Measurements from ENCODE around the gene SON.
"Not testable (repeated sequence)": the region's sequence is repeated elsewhere in the genome, so short reads cannot be mapped to it uniquely, and the experiment has no call there.

The SON gene

DNA sequence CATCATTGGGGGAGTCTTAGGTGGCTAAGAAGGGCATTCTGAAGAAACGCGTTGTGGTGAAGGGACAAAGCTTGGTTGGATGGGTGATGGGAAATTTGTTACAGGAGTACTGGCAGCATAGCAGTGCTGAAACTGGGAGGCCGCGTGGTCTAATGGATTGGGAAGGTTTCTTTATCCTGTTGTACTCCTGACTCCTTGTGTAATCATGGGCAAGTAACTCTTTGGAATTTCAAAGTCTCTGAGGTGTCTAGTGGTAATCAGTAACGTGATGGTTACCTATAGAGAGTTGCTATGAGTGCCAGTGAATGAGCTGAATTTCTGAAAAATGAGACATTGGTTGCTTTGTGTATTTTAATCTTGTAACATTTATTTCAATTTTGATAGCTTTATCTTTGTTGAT, 27.2 kb downstream of the SON start:
- no peak for DNase-seq (ENCODE audit: low spot score)

DNA sequence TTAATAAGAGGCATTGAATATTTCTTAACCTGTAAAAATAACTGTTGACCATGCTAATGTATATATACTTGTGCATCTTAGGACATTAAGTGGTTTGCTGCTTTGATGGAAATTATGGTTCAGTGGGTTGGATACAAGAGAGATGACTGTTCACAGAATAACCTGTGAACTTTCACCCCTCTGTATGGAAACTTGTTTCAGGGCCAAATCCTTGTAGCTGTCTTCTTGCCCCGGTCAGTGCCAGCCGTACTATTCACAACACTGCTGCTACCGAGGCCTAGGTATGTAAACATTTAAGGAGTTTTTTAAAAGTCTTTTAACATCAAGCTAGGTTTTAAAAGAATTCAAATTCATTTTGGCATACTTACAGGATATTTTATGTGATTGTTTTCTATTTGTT, 29.5 kb downstream of the SON start:
- no peak for DNase-seq (ENCODE audit: low spot score)

DNA sequence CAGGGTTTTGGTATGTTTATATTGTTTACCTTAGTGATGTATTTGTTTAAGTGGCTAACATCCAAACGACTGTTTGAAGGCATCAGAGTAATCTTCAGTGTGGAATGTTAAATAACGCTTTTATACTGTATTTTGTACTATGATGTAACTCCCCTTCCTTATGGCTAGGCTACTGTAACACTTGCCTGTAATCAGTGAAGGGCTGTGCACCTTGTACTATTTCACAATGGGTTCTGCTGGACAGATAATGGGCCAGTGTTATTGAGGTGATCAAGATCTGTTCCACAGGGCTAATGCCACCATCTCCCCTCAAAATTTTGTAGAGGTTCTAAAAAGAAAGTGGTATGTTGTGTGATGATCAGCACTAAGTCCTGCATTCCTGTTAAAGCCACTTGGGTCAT, 33.9 kb downstream of the SON start:
- not testable (repeated sequence) for DNase-seq (ENCODE audit: low spot score)

DNA sequence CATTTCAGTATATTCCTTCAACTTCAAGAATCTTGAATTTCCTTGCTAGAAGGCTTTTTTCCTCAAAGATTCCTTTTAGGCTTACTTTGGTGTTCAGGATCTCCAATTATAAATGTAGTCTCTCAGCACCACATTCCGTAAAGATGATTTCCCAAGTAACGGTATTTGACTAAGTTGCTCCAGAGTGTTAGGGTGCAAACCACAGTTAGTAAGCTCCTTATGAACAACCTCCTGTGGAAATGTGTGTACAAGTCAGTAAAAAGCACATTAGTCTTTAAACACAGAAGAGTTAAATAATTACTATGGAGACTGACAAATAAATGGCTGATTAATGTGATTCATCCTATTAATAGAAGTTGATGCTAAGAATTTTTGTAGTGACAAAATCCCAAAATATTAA, 35.4 kb downstream of the SON start:
- no peak for DNase-seq (ENCODE audit: low spot score)

DNA sequence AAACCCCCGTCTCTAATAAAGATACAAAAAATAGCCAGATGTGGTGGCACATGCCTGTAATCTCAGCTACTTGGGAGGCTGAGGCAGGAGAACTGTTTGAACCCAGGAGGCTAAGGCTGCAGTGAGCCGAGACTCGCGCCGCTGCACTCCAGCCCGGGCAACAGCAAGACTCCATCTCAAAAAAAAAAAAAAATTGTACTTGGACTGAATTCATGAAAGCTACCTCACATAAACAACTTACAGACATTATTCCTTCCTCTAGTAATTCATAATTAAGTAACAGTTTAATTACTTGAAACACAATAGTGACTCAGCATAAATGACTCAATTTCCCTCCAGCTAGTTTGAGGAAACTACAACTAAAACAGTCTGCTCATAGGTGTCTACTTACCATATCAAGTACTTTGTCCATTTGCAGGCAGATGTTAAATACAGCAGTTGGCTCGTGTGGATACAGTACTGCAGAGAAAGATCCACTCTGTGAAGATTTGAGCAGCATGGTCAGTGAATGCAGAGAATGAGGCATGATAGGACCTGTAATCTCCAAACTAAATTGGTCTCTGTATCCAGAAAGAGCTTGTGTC, 36.2 kb downstream of the SON start:
- DNase-seq (ENCODE audit: low spot score) = no peak

DNA sequence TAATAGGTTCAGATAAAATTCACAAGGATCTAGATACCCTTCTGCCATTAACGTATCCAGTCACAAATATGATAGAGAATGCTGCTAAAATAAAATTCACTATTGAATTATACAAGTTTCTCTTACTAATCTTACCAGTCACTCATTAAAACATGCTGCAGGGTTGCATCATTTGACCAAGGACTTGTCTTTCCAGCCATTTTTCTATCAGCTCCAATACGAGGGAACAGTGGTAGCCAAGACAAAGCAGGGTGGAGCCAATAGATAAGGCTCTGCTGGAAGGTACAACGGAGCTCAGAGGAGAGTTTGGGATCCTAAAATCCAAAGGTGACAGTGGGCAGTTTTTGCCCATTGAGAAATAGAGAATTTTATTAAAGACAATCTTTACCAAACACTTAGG, 41.6 kb downstream of the SON start:
- no peak for DNase-seq (ENCODE audit: low spot score)

DNA sequence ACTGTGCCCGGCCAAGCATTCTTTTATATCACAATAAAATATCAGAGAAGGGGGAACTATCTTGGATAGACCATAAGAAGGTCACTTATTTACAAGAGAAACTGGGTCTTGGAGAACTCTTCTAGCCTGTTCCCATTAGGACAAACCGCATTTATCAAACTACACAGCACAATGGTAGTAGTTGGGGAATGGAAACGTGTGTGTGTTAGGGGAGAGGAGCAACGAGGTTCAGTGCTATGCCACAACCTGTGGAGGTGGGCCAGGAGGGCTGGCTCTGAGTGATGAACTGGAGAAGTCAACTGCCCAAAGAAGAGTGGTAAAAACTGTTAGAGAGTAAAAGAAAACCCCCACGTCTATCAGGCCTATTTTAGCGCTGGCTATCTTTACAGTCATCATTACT, 44.1 kb downstream of the SON start:
- no peak for DNase-seq (ENCODE audit: low spot score)

DNA sequence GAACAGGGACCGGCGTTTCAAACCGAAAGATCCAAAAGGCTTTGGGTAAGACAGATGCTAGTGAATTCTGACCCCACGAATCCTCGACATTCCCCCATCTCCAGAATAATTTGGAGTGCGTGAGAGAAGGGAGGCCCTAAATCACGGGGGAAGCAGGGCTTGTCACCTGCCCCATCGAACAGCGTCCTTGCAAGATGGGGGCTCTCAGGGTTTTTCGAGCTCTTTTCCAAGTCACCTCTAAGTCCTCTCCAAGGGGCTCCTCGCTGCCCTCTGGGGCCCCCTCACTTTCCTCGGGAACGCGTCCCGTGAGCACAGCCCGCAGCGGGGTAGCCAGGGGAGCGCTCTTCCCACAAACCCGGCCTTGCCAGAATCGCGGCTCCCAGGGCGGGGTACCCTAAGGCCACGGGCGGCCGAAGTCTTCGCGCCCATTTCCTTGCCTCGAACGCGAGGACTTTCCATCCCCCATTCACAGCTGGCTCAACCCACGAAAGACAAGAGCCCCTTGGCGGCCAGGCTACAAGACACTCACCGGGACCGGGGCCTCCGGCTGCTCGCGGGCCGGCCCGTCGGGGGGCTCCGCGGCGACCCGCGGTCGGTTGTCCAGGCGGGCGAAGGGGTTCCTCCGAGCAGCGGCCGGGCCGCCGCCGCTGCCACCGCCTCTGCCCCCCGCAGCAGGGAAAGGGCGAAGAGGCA, 45.1 kb downstream of the SON start:
- peak; percentile 42 for DNase-seq (ENCODE audit: low spot score)

DNA sequence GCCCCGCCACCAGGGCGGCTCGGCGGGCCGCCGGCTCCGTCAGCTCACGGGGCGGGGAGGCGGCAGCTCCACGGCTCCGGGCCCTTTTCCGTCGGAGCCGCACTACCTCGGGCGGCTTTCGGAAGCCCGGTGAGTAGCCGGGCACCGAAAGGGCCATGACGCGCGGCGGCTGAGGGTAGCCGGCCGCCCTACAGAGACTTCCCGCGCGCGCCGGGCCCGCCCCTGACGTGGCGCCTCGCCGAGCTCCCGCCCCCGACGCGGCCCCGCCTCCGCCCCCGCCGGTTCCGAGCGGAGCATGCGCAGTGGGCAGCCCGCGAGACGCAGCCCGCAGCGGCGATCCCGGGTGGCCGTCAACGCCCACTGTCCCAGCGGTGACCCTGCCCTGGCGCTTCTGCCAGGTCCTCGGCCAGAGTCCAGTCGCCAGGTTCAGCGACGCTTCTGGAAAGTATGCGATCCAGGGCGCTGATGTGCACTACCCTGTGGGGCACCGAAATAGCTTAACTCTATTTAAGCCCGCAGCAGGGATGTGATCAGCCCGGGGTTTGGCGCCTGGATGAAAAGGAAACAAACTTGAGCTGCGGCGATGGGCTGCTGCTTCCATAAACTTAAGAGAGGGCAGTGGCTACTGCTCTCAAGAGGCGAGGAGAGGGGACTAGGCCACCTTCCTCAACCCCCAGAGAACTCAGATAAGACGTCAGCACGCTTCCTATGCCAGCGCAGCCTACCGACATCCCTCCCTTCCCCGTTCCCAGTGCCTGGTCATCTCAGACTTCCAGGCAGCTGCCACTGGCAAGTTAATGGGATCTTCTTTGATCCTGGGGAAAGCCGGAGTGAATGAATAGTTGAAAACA, 45.9 kb downstream of the SON start, which contains the start of gene DONSON:
TSS of gene DONSON (minus strand) at position 200 of the 851 bp plus-strand sequence. CDS start at position 157, 43 bp downstream.
- peak; percentile 96 for DNase-seq (ENCODE audit: low spot score)

DNA sequence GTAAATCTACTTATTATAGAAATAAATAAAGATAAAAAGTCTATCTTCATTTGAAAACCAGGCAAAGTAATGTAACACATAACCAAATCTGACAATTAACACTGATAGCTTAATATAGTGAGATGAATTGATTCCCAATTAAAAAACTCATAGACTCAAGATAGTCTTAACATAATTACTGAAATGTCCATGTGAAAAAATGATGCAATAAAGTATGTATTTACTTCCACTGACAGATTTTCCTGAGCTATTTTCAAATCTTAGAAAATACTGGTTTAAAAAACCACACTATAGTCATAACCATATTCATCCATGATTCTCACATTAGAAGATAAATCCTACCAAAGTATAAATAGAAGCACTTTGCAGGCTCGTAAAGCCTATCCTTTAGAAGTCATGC, 55.2 kb downstream of the SON start:
- no peak for DNase-seq (ENCODE audit: low spot score)

DNA sequence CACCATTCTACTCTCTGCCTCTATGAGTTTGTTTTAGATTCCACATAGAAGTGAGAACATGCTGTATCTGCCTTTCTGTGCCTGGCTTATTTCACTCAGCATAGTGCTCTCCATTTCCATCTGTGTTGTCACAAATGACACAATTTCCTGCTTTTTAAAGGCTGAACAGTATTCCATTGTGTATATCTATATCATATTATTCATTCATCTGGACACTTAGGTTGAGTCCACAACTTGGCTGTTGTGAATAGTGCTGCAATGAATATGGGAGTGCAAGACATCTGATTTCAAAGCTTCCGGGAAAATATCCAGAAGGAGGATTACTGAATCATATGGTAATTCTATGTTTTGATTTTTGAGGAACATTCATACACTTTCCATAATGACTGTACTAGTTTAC, 65.7 kb downstream of the SON start:
- no peak for DNase-seq (ENCODE audit: low spot score)

DNA sequence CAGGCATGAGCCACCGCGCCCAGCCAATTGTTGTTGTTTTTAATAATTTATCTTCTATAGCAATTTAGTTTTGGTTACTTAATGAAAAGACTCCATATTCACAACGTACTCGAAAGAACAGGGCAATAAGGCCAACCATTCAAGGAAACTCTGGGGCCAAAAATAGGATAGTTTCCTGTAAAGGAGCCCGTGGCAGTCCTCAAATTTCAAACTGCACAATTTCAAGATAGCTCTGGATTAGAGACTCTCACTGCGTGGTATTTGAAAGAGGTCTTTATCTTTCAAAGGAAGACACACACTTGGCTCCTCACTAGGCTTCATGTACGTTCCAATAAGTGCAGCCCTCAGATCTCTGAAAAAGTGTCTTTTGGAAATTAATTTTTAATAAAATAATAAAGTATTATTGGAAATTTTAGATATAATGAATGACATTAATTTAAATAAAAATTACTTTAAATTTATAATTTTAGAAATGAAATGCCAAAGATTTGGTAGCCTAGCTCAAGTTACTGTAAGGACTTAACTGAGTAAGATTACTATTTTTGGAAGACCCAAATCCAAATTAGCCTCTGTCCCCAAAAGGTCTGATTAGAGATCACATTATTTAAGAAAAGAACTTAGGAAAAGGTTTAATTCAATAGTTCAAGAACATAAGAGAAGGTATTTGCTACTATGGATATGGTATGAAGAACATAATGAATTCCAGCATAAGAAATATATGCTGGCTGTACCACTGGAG, 68.3 kb downstream of the SON start:
- DNase-seq (ENCODE audit: low spot score) = no peak

DNA sequence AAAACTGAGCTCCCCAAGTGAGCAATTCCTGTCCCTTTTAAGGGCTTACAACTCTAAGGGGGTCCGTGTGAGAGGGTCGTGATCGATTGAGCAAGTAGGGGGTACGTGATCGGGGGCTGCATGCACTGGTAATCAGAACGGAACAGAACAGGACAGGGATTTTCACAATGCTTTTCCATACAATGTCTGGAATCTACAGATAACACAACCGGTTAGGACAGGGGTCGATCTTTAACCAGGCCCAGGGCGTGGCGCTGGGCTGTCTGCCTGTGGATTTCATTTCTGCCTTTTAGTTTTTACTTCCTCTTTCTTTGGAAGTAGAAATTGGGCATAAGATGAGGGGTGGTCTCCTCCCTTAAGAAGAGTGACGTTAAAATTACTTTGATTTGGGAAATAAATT, 74.7 kb downstream of the SON start:
- not testable (repeated sequence) for DNase-seq (ENCODE audit: low spot score)

DNA sequence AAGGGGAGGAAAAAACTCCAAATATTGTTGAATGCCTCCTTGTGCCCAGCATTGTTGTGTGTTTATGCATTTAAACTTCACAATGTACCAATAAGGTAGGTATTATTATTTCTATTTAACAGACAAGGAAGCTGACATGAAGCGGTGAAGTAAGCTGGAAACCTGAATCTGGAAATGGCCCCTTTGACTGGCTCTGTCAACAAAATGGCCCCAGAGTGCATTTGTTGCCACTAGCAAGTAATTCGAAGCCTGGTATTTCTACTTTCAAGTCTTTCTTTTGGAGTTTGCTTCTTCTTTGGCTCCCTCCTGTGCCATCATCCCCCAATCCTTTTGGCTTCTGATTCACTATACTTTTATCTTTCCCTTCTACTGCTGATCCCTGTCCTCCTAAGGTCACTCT, 75.6 kb downstream of the SON start:
- DNase-seq (ENCODE audit: low spot score) = no peak

DNA sequence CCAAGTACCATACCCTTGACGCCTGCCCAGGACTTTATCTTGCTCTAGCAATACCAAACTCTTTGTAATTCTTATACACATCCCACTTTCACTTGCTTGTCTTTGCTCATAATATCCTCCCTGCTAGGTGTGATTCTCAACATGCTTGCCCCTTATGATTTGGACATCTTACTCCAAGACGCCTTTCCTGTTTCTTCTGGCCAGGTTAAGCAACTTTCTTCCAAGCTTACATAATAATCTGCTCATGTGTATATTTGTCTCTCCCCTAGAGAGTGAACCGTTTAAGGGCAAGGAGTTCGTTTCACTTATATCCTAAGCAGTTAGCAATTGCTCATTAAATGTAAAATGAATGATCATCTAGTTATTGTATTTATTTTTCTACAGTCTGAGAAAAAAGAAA, 76.9 kb downstream of the SON start:
- no peak for DNase-seq (ENCODE audit: low spot score)

DNA sequence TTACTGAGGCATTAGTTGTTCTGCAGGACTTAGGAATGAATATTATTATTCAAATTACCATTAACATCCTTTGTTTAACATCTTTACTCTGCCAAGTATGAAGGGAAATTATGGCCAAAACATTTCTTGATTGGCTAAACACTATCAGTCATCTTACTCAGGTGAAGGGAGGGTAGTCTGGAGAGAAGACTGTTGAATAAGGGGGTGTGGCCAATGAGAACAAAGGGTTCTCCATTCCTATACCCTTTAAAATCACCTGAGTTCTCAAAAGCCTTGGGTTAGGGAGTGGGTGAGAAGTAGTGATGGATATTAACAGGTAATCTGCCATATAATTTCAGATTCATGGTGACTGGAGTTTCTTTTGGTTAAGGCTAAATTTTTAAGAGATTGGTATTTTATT, 79.4 kb downstream of the SON start:
- no peak for DNase-seq (ENCODE audit: low spot score)

DNA sequence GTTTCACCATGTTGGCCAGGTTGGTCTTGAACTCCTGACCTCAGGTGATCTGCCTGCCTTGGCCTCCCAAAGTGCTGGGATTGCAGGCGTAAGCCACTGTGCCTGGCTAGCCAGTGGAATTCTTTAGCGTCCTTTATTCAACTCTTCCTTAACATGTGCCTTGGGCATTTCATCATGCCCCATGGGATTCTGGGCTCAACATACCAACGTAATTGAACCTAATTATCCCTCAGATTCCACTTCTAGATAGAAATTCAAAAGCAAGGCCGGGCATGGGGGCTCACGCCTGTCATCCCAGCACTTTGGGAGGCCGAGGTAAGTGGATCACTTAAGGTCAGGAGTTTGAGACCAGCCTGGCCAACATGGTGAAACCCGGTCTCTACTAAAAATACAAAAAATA, 83.3 kb downstream of the SON start:
- DNase-seq (ENCODE audit: low spot score) = not testable (repeated sequence)

All from hepatic stellate cell (primary cell).